HCT116 (cell line): ENCODE results near the gene GRB2. TPM values are rescaled to one million over a fixed set of nuclear protein-coding genes. Genes with fewer than 3 reads are reported as not detected.

Experiments
- ATAC-seq: fragments of 200-7000 bp; cut with Tn5 transposase; 2 replicates; pipeline ENCODE4 v1.9.1; 2020; ENCODE audit warnings: mild to moderate bottlenecking, moderate library complexity
- BruUV-seq: library from RNA; stranded (reverse); fragments of 400-500 nt; replicated peaks from 2 replicates; lab custom pipeline; 2021; lab: Mats Ljungman, UMichigan
- CTCF ChIA-PET: fragments of 300-600 bp; sonication (Branson Sonifier 250); formaldehyde crosslinking; loops from one replicate; lab custom pipeline; 2021; ENCODE audit warnings: antibody characterized with exemption; lab: Charles Lee
- POLR2A ChIA-PET: fragments of 300-600, 350-600 bp; sonication (Branson Sonifier 250); formaldehyde crosslinking; loops from one replicate; lab custom pipeline; 2021; ENCODE audit warnings: antibody characterized with exemption; lab: Charles Lee
- RAD21 ChIA-PET, 2 experiments: fragments of 300-600 bp; sonication (Branson Sonifier 250); formaldehyde crosslinking; loops; one replicate each; lab custom pipeline; 2023; ENCODE audit warnings: low total read pairs in 2 of 2; ENCODE audit not compliant: uncharacterized antibody in 2 of 2, unreplicated experiment in 2 of 2, low non-redundant PET in 1 of 2; lab: Charles Lee
- DNase-seq: peaks from one replicate; pipeline ENCODE4 v3.0.0-alpha.2; 2010; ENCODE audit warnings: low read depth, low spot score
- H2AFZ ChIP-seq: fragments of 200-600 bp; shearing (Covaris generic), sonication (generic); 2 replicates; pipeline ENCODE4 v1.6.1; 2017; ENCODE audit warnings: low read depth, mixed run types, mixed read lengths, antibody characterized with exemption, low read length; ENCODE audit not compliant: poor library complexity, severe bottlenecking
- H3K27ac ChIP-seq: 2 replicates; pipeline ENCODE4 v1.5.1; 2012; ENCODE audit warnings: low read depth, low read length
- H3K27me3 ChIP-seq: fragments of 200-600 bp; sonication (generic); 2 replicates; pipeline ENCODE4 v1.6.1; 2016; ENCODE audit warnings: mixed run types, low read length, mixed read lengths; ENCODE audit not compliant: insufficient read depth
- H3K36me3 ChIP-seq, 2 experiments: fragments of 200-500 bp in 1 of 2; fragments of 200-600 bp in 1 of 2; sonication (Bioruptor generic) in 1 of 2; sonication (generic) in 1 of 2; 2 replicates each; pipeline versions ENCODE4 v1.5.1 to v1.6.1; 2014 to 2016; ENCODE audit warnings: low read length in 2 of 2, inconsistent platforms in 1 of 2, mixed read lengths in 1 of 2, mixed run types in 1 of 2; ENCODE audit not compliant: insufficient read depth in 2 of 2, control insufficient read depth in 1 of 2
- H3K4me1 ChIP-seq, 2 experiments: fragments of 200-600 bp in 1 of 2; sonication (generic) in 1 of 2; 2 replicates each; pipeline versions ENCODE4 v1.5.1 to v1.6.1; 2012 to 2017; ENCODE audit warnings: low read length in 2 of 2, inconsistent platforms in 1 of 2, mild to moderate bottlenecking in 1 of 2, mixed read lengths in 1 of 2, mixed run types in 1 of 2, moderate library complexity in 1 of 2; ENCODE audit not compliant: insufficient read depth in 2 of 2, control insufficient read depth in 1 of 2
- H3K4me2 ChIP-seq: fragments of 200-600 bp; sonication (generic); 2 replicates; pipeline ENCODE4 v1.6.1; 2017; ENCODE audit warnings: mixed run types, low read length, mixed read lengths
- H3K4me3 ChIP-seq, 2 experiments: fragments of 200-600 bp in 1 of 2; sonication (generic) in 1 of 2; replicated peaks in 1 of 2; 2 replicates each; pipeline ENCODE4 v1.5.1; 2011 to 2016; ENCODE audit warnings: low read length in 2 of 2, control low read depth in 1 of 2, low read depth in 1 of 2, mild to moderate bottlenecking in 1 of 2, mixed read lengths in 1 of 2, mixed run types in 1 of 2
- H3K79me2 ChIP-seq: fragments of 200-600 bp; sonication (generic); 2 replicates; pipeline ENCODE4 v1.6.1; 2017; ENCODE audit warnings: mild to moderate bottlenecking, mixed run types, low read length, moderate library complexity, mixed read lengths; ENCODE audit not compliant: insufficient read depth
- H3K9ac ChIP-seq: fragments of 200-600 bp; sonication (generic); 2 replicates; pipeline ENCODE4 v1.6.1; 2016; ENCODE audit warnings: low read length, mixed read lengths
- H3K9me2 ChIP-seq: fragments of 200-600 bp; sonication (generic), shearing (Covaris generic); 2 replicates; pipeline ENCODE4 v1.6.1; 2017; ENCODE audit warnings: mixed run types, mild to moderate bottlenecking, moderate library complexity; ENCODE audit not compliant: insufficient read depth
- H3K9me3 ChIP-seq, 2 experiments: fragments of 200-500 bp in 1 of 2; fragments of 200-600 bp in 1 of 2; sonication (Bioruptor generic) in 1 of 2; sonication (generic) in 1 of 2; 2 replicates each; pipeline ENCODE4 v1.6.1; 2014 to 2017; ENCODE audit warnings: low read length in 2 of 2, mixed read lengths in 2 of 2, inconsistent platforms in 1 of 2, low read depth in 1 of 2, mild to moderate bottlenecking in 1 of 2, mixed run types in 1 of 2, moderate library complexity in 1 of 2; ENCODE audit not compliant: control insufficient read depth in 1 of 2, insufficient read depth in 1 of 2
- H4K20me1 ChIP-seq: fragments of 200-600 bp; sonication (generic), shearing (Covaris generic); 2 replicates; pipeline ENCODE4 v1.6.1; 2017; ENCODE audit warnings: mixed run types, mild to moderate bottlenecking, moderate library complexity; ENCODE audit not compliant: insufficient read depth
- ATF3 ChIP-seq: IDR thresholded peaks from 2 replicates; pipeline ENCODE4 v1.6.1; 2012
- CBX3 ChIP-seq: IDR thresholded peaks from 2 replicates; pipeline ENCODE4 v1.6.1; 2012; ENCODE audit warnings: low read depth
- CEBPB ChIP-seq: IDR thresholded peaks from 2 replicates; pipeline ENCODE4 v1.6.1; 2012; ENCODE audit warnings: low read depth
- CTCF ChIP-seq, 3 experiments: fragments of 200-600 bp in 1 of 3; sonication (generic) in 1 of 3; IDR thresholded peaks in 2 of 3; conservative IDR thresholded peaks in 1 of 3; 2 replicates each; pipeline ENCODE4 v1.5.1; 2012 to 2017; ENCODE audit warnings: low read depth in 2 of 3, low read length in 2 of 3, antibody characterized with exemption in 1 of 3, borderline replicate concordance in 1 of 3, control low read depth in 1 of 3, mild to moderate bottlenecking in 1 of 3, mixed read lengths in 1 of 3, mixed run types in 1 of 3, moderate library complexity in 1 of 3; ENCODE audit not compliant: insufficient read depth in 1 of 3
- EGR1 ChIP-seq: IDR thresholded peaks from 2 replicates; pipeline ENCODE4 v1.6.1; 2012; ENCODE audit warnings: low read depth
- ELF1 ChIP-seq: IDR thresholded peaks from 2 replicates; pipeline ENCODE4 v1.6.1; 2012; ENCODE audit warnings: low read depth, borderline replicate concordance
- EZH2 ChIP-seq: fragments of 200-600 bp; sonication (generic); IDR thresholded peaks from 2 replicates; pipeline ENCODE4 v1.6.1; 2017; ENCODE audit warnings: antibody characterized with exemption, mixed run types
- FOSL1 ChIP-seq: IDR thresholded peaks from 2 replicates; pipeline ENCODE4 v1.6.1; 2012; ENCODE audit warnings: low read depth
- JUND ChIP-seq: IDR thresholded peaks from 2 replicates; pipeline ENCODE4 v1.6.1; 2012
- MAX ChIP-seq: IDR thresholded peaks from 2 replicates; pipeline ENCODE4 v1.6.1; 2012
- POLR2A ChIP-seq: IDR thresholded peaks from 2 replicates; pipeline ENCODE4 v1.7.0; 2011; ENCODE audit warnings: borderline replicate concordance; ENCODE audit not compliant: insufficient read depth, insufficient read length; ENCODE audit errors: extremely low read depth
- SIN3A ChIP-seq: IDR thresholded peaks from 2 replicates; pipeline ENCODE4 v1.6.1; 2012; ENCODE audit warnings: low read depth
- SP1 ChIP-seq: IDR thresholded peaks from 2 replicates; pipeline ENCODE4 v1.6.1; 2012; ENCODE audit warnings: low read depth
- SRF ChIP-seq: IDR thresholded peaks from 2 replicates; pipeline ENCODE4 v1.6.1; 2012; ENCODE audit warnings: low read depth
- ZBTB33 ChIP-seq: IDR thresholded peaks from 2 replicates; pipeline ENCODE4 v1.6.1; 2011; ENCODE audit warnings: mild to moderate bottlenecking, low read length, moderate library complexity; ENCODE audit not compliant: insufficient replicate concordance; ENCODE audit errors: extremely low read depth
- ZFX ChIP-seq: fragments of 450-650 bp; IDR thresholded peaks from 2 replicates; pipeline ENCODE4 v1.6.1; 2017
- ZNF274 ChIP-seq: fragments of 200-500 bp; sonication (Bioruptor generic); IDR thresholded peaks from 2 replicates; pipeline ENCODE4 v1.6.1; 2014; ENCODE audit warnings: mild to moderate bottlenecking, low read depth, low read length, inconsistent platforms
- intact Hi-C: fragments of 100-400 bp; cut with micrococcal nuclease; formaldehyde crosslinking; loops from 2 replicates; pipeline ENCODE4 v1.10.0; 2022
- total RNA-seq: library from RNA; stranded (reverse); gene quantifications from one replicate; pipeline ENCODE4 v1.2.1, GENCODE V29; 2021; ENCODE audit not compliant: unreplicated experiment

Gene GRB2
- total RNA-seq, 1 experiment from 2014 or later = 146 TPM

- TF ChIP-seq ZBTB33 (no peak), ZNF274 (no peak), ELF1 (no peak), JUND (no peak), CTCF (IDR thresholded peaks at IDR 0.05 in 2 of 3, conservative IDR thresholded peaks at IDR 0.05 in 1 of 3; ENCODE audit: borderline replicate concordance in 1 of 3, insufficient read depth in 1 of 3, low read depth in 2 of 3, low read length in 2 of 3) (no peak), SRF (no peak), MAX (no peak)
- TF ChIP-seq, all 23 proteins: peak for 0
Observed at GRCh38 chr17:75352079-75352569, 53.4 kb downstream of the GRB2 start (continued).

GRCh38 chr17:75350706-75351105, 54.8 kb downstream of the GRB2 start:
- CTCF ChIA-PET = no interaction called here
- Histone ChIP-seq H3K9me2 (no peaks in the 10 kb centered on the region), H2AFZ (no peak overlapping the region), H3K27ac (no peak overlapping the region), H3K4me1 (peaks cover 23 to 58% of the 10 kb centered on the region in 2 experiments), H3K36me3 (no peaks in the 10 kb centered on the region), H4K20me1 (no peaks in the 10 kb centered on the region), H3K4me2 (no peak overlapping the region), H3K4me3 (no peak overlapping the region), H3K27me3 (no peaks in the 10 kb centered on the region), H3K9ac (no peak overlapping the region), H3K79me2 (peaks cover 89% of the 10 kb centered on the region), H3K9me3 (0 out of 4 replicates have a peak, but pooled peaks cover 0 to 5% of the 10 kb centered on the region in 2 experiments)
- intact Hi-C loops = no loop called here
- POLR2A ChIA-PET = no interaction called here
- no TSS peak for BruUV-seq
- no peak for ATAC-seq
- RAD21 ChIA-PET = no interaction called here
- TF ChIP-seq POLR2A (no peak), ZFX (no peak), EGR1 (no peak), SRF (no peak), CEBPB (no peak), CBX3 (no peak), EZH2 (no peak), FOSL1 (no peak), SIN3A (no peak), ZBTB33 (no peak), ZNF274 (no peak), ELF1 (no peak), JUND (no peak), SP1 (no peak), ATF3 (no peak)
- no peak for DNase-seq
